HepG2 (cell line): ENCODE measurements around the gene ANKRD1. TPM values are rescaled to one million over a fixed set of nuclear protein-coding genes. Genes with fewer than 3 reads are reported as not detected.

Experiments
- ATAC-seq: fragments of 200-7000 bp; cut with Tn5 transposase; 3 replicates; pipeline ENCODE4 v1.9.1; 2020; ENCODE audit warnings: mild to moderate bottlenecking, moderate library complexity
- BruUV-seq: library from RNA; stranded (reverse); fragments of 400-500 nt; replicated peaks from 2 replicates; lab custom pipeline; 2021; lab: Mats Ljungman, UMichigan
- CTCF ChIA-PET: fragments of 300-600 bp; formaldehyde crosslinking; extraction: SDS; loops from one replicate; lab custom pipeline; 2021; ENCODE audit warnings: low total read pairs, inconsistent platforms, low intra/inter-chr PET ratio; lab: Yijun Ruan, JAX
- POLR2A ChIA-PET: fragments of 350-600 bp; sonication (Branson Sonifier 250); formaldehyde crosslinking; loops from one replicate; lab custom pipeline; 2020; ENCODE audit warnings: antibody characterized with exemption, inconsistent platforms; lab: Yijun Ruan, JAX
- DNase-seq: peaks from one replicate; pipeline ENCODE4 v3.0.0-alpha.2; 2015; ENCODE audit warnings: low spot score
- FAIRE-seq: peaks from 3 replicates; lab custom pipeline; 2011; peaks lifted over from hg19 to GRCh38; lab: Jason Lieb, UNC
- H2AFZ ChIP-seq: one replicate; pipeline ENCODE4 v1.6.1; 2011; ENCODE audit warnings: low read length, inconsistent platforms
- H3K27ac ChIP-seq: fragments of 300-600 bp; 3 replicates; pipeline ENCODE4 v1.8.0; 2011; ENCODE audit warnings: mixed run types, mild to moderate bottlenecking, mixed read lengths, low read length, inconsistent platforms; ENCODE audit not compliant: insufficient read depth; ENCODE audit errors: extremely low read length
- H3K27me3 ChIP-seq, 2 experiments: fragments of 200-600 bp in 1 of 2; 2 replicates in 1 of 2; 3 replicates in 1 of 2; pipeline versions ENCODE4 v1.6.0 to v1.8.0; 2011; ENCODE audit warnings: low read length in 2 of 2, mild to moderate bottlenecking in 2 of 2, moderate library complexity in 2 of 2, inconsistent platforms in 1 of 2; ENCODE audit not compliant: insufficient read depth in 2 of 2, control insufficient read depth in 1 of 2
- H3K36me3 ChIP-seq, 2 experiments: fragments of 200-600 bp in 1 of 2; replicated peaks in 1 of 2; 2 replicates in 1 of 2; 3 replicates in 1 of 2; pipeline versions ENCODE4 v1.5.1 to v1.8.0; 2011; ENCODE audit warnings: low read length in 2 of 2, inconsistent platforms in 1 of 2; ENCODE audit not compliant: insufficient read depth in 2 of 2, control insufficient read depth in 1 of 2
- H3K4me1 ChIP-seq: 2 replicates; pipeline ENCODE4 v1.5.1; 2012; ENCODE audit warnings: low read length, inconsistent platforms; ENCODE audit not compliant: insufficient read depth
- H3K4me2 ChIP-seq: 2 replicates; pipeline ENCODE4 v1.6.0; 2011; ENCODE audit warnings: low read depth, low read length, inconsistent platforms
- H3K4me3 ChIP-seq, 3 experiments: fragments of 200-600 bp in 1 of 3; sonication (generic), shearing (Covaris generic) in 1 of 3; replicated peaks in 1 of 3; 2 replicates each; pipeline ENCODE4 v1.5.1; 2011 to 2016; ENCODE audit warnings: low read length in 3 of 3, inconsistent platforms in 2 of 3, low read depth in 2 of 3, mild to moderate bottlenecking in 2 of 3, control low read depth in 1 of 3, mixed read lengths in 1 of 3; ENCODE audit not compliant: insufficient read depth in 1 of 3
- H3K79me2 ChIP-seq: one replicate; pipeline ENCODE4 v1.6.1; 2011; ENCODE audit warnings: low read length, inconsistent platforms; ENCODE audit not compliant: insufficient read depth
- H3K9ac ChIP-seq: 2 replicates; pipeline ENCODE4 v1.6.0; 2011; ENCODE audit warnings: mild to moderate bottlenecking, low read depth, low read length, inconsistent platforms; ENCODE audit not compliant: insufficient read depth
- H3K9me3 ChIP-seq: 2 replicates; pipeline ENCODE4 v1.5.1; 2012; ENCODE audit warnings: mild to moderate bottlenecking, low read length
- H4K20me1 ChIP-seq: 2 replicates; pipeline ENCODE4 v1.6.0; 2011; ENCODE audit warnings: inconsistent platforms, mild to moderate bottlenecking, low read length, moderate library complexity; ENCODE audit not compliant: insufficient read depth
- BORCS8-MEF2B ChIP-seq: sonication (generic); formaldehyde crosslinking; IDR thresholded peaks from 2 replicates; pipeline ENCODE4 v1.8.0; 2022; ENCODE audit warnings: mild to moderate bottlenecking, missing genetic modification reagents
- BRF2 ChIP-seq: sonication (generic); formaldehyde crosslinking; IDR thresholded peaks from 2 replicates; pipeline ENCODE4 v1.8.1; 2022; ENCODE audit warnings: mild to moderate bottlenecking, missing genetic modification reagents
- FOSL2 ChIP-seq: sonication (generic); formaldehyde crosslinking; IDR thresholded peaks from 2 replicates; pipeline ENCODE4 v1.4.0; 2020; ENCODE audit warnings: missing genetic modification reagents
- GPN1 ChIP-seq: sonication (generic); formaldehyde crosslinking; IDR thresholded peaks from 2 replicates; pipeline ENCODE4 v1.5.1; 2020; ENCODE audit warnings: missing genetic modification reagents, borderline replicate concordance
- NBN ChIP-seq: fragments of 450-650 bp; conservative IDR thresholded peaks from 2 replicates; pipeline ENCODE4 v1.6.1; 2017
- PAWR ChIP-seq: sonication (generic); formaldehyde crosslinking; IDR thresholded peaks from 2 replicates; pipeline ENCODE4 v1.4.0; 2020; ENCODE audit warnings: missing genetic modification reagents, mild to moderate bottlenecking, borderline replicate concordance
- SSRP1 ChIP-seq: IDR thresholded peaks from 2 replicates; pipeline ENCODE4 v1.6.1; 2016; ENCODE audit warnings: control low read depth
- ZBTB7B ChIP-seq: sonication (generic); formaldehyde crosslinking; IDR thresholded peaks from 2 replicates; pipeline ENCODE4 v1.4.0; 2020; ENCODE audit warnings: missing genetic modification reagents
- ZNF558 ChIP-seq: sonication (generic); formaldehyde crosslinking; IDR thresholded peaks from 2 replicates; pipeline ENCODE4 v1.9.0; 2022; ENCODE audit warnings: mild to moderate bottlenecking, missing genetic modification reagents, borderline replicate concordance
- WGBS: methylation state at CpG from one replicate; pipeline ENCODE4 v1.1.6; 2017; ENCODE audit warnings: low lambda C conversion rate; 5-methylcytosine and 5-hydroxymethylcytosine counted together
- in situ Hi-C: cut with HindIII; loops from 2 replicates; pipeline ENCODE4 v1.10.0; 2017; ENCODE audit warnings: low pct_unique_long_range_greater_than_20kb; ENCODE audit not compliant: extremely low pct_ligation_motif_present
- intact Hi-C: fragments of 100-400 bp; cut with micrococcal nuclease; formaldehyde crosslinking; loops from one replicate; pipeline ENCODE4 v1.10.0; 2022; ENCODE audit not compliant: unreplicated experiment
- polyA plus RNA-seq, 8 experiments: library from polyadenylated mRNA; depleted of rRNA in 3 of 8; stranded (reverse) in 7 of 8; unstranded in 1 of 8; fragments of >200 nt; fragmentation: Illumina TruSeq in 4 of 8; extraction: Trizol in 4 of 8; gene quantifications; 2 replicates each; pipeline versions ENCODE4 v1.2.1 to v1.2.3, GENCODE V29; 2011 to 2016; ENCODE audit warnings: low read depth in 4 of 8, missing spikeins in 1 of 8, mixed read lengths in 1 of 8; ENCODE audit not compliant: insufficient read depth in 1 of 8
- total RNA-seq, 5 experiments: library from RNA; depleted of rRNA; stranded (reverse); fragments of >200 nt; fragmentation: Illumina TruSeq; extraction: Trizol; gene quantifications; 2 replicates each; pipeline ENCODE4 v1.2.3, GENCODE V29; 2016; ENCODE audit warnings: low read depth in 1 of 5
- TF ChIP-seq, protein P1 (sequence below): sonication (generic); formaldehyde crosslinking; IDR thresholded peaks from 2 replicates; pipeline ENCODE4 v1.4.0; 2020; ENCODE audit warnings: mild to moderate bottlenecking, missing genetic modification reagents, borderline replicate concordance

ANKRD1 gene
- total and polyA plus RNA-seq, 2 of the 13 experiments (the other 11 are each of a cell fraction or from before 2014, with no cell fraction given) = 19.4 to 41.8 TPM

- TF ChIP-seq PAWR (CRISPR knock-in tag) = no peak
- TF ChIP-seq BRF2 (CRISPR knock-in tag) = no peak
Observed at GRCh38 chr10:90963331-90963730, 42.4 kb upstream of the ANKRD1 start (continued).

DNA sequence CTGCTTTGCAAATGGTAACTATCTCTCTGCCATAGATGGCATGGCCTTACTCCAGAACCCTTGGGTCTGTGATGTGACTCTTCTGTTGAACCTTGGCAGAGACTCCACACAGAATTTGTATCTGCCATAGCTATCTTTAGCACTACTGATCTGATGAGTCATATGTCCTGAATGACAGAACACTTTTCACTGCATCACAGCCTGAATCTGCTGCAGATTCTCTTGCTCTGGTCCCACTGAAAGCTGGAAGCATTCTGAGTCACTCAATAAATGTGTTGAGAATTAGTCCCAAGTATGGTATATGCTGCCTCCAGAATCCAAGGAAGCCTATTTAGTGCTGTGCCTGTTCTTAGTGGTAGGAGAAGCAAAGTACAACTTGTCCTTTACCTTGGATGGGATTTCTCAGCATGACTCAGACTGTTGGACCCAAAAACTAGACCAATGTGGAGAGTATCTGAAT lies 39.5 kb upstream of the ANKRD1 start:
- Histone ChIP-seq H3K9me3 (no peaks in the 10 kb centered on the region), H3K4me1 (0 out of 2 replicates have a peak, but pooled peaks cover 9% of the 10 kb centered on the region), H3K27ac (no peak overlapping the region), H3K4me2 (no peak overlapping the region), H2AFZ (no peak overlapping the region), H3K79me2 (no peaks in the 10 kb centered on the region), H3K27me3 (no peaks in the 10 kb centered on the region), H4K20me1 (no peaks in the 10 kb centered on the region), H3K36me3 (no peaks in the 10 kb centered on the region), H3K9ac (no peak overlapping the region), H3K4me3 (no peak overlapping the region)
- BruUV-seq = no TSS peak
- intact Hi-C loops = no loop called here
- FAIRE-seq (no peak), DNase-seq (no peak), ATAC-seq (no peak; the same call in 2 of the 3 replicates)
- TF ChIP-seq FOSL2 (CRISPR knock-in tag) (0 out of 2 replicates have a peak, but pooled peaks have one; percentile 19), BORCS8-MEF2B (CRISPR knock-in tag) (no peak)
- in situ Hi-C loops = no loop called here
- ChIA-PET POLR2A (no interaction called here), CTCF (no interaction called here)

GRCh38 chr10:90959826-90960225 lies 38.9 kb upstream of the ANKRD1 start:
- Histone ChIP-seq H3K4me1 (0 out of 2 replicates have a peak, but pooled peaks cover 9% of the 10 kb centered on the region), H4K20me1 (no peaks in the 10 kb centered on the region), H2AFZ (no peak overlapping the region), H3K9me3 (no peaks in the 10 kb centered on the region), H3K4me3 (no peak overlapping the region), H3K27ac (no peak overlapping the region), H3K9ac (no peak overlapping the region), H3K79me2 (no peaks in the 10 kb centered on the region), H3K4me2 (no peak overlapping the region), H3K36me3 (no peaks in the 10 kb centered on the region), H3K27me3 (no peaks in the 10 kb centered on the region)
- 0% methylated on average over 1 of the region's 1 CpG for WGBS
- no peak for FAIRE-seq
- in situ Hi-C loops = no loop called here
- ChIA-PET CTCF (no interaction called here), POLR2A (no interaction called here)
- no peak for DNase-seq
- intact Hi-C loops = no loop called here
- no peak for ATAC-seq
- BruUV-seq = no TSS peak
- TF ChIP-seq, protein P1, sequence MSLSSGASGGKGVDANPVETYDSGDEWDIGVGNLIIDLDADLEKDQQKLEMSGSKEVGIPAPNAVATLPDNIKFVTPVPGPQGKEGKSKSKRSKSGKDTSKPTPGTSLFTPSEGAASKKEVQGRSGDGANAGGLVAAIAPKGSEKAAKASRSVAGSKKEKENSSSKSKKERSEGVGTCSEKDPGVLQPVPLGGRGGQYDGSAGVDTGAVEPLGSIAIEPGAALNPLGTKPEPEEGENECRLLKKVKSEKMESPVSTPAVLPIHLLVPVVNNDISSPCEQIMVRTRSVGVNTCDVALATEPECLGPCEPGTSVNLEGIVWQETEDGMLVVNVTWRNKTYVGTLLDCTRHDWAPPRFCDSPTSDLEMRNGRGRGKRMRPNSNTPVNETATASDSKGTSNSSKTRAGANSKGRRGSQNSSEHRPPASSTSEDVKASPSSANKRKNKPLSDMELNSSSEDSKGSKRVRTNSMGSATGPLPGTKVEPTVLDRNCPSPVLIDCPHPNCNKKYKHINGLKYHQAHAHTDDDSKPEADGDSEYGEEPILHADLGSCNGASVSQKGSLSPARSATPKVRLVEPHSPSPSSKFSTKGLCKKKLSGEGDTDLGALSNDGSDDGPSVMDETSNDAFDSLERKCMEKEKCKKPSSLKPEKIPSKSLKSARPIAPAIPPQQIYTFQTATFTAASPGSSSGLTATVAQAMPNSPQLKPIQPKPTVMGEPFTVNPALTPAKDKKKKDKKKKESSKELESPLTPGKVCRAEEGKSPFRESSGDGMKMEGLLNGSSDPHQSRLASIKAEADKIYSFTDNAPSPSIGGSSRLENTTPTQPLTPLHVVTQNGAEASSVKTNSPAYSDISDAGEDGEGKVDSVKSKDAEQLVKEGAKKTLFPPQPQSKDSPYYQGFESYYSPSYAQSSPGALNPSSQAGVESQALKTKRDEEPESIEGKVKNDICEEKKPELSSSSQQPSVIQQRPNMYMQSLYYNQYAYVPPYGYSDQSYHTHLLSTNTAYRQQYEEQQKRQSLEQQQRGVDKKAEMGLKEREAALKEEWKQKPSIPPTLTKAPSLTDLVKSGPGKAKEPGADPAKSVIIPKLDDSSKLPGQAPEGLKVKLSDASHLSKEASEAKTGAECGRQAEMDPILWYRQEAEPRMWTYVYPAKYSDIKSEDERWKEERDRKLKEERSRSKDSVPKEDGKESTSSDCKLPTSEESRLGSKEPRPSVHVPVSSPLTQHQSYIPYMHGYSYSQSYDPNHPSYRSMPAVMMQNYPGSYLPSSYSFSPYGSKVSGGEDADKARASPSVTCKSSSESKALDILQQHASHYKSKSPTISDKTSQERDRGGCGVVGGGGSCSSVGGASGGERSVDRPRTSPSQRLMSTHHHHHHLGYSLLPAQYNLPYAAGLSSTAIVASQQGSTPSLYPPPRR (CRISPR knock-in tag) = no peak
- TF ChIP-seq SSRP1 (no peak), NBN (no peak), ZNF558 (CRISPR knock-in tag) (no peak), GPN1 (CRISPR knock-in tag) (no peak), ZBTB7B (CRISPR knock-in tag) (no peak)
